Gastroesophageal sphincter (tissue), 3 donors: Measurements from ENCODE around the gene RIMBP2.

ENCODE experiments used
- EP300 ChIP-seq: sonication (generic); formaldehyde crosslinking; IDR thresholded peaks from one replicate; pipeline ENCODE4 v1.6.1; 2017; ENCODE audit warnings: antibody characterized with exemption, mild to moderate bottlenecking
- POLR2A ChIP-seq, 2 donors: fragments of 450-650 bp; IDR thresholded peaks; one replicate each; pipeline ENCODE4 v1.6.1; 2017; ENCODE audit warnings: antibody characterized with exemption in 2 of 2, mild to moderate bottlenecking in 2 of 2, moderate library complexity in 1 of 2
- POLR2AphosphoS5 ChIP-seq: sonication (generic); formaldehyde crosslinking; IDR thresholded peaks from one replicate; pipeline ENCODE4 v1.6.1; 2017; ENCODE audit warnings: antibody characterized with exemption
- TF ChIP-seq, protein P1 (sequence below), 4 experiments: fragments of 200-600 bp in 2 of 4; fragments of 450-650 bp in 2 of 4; sonication (generic) in 1 of 4; IDR thresholded peaks; one replicate each; pipeline ENCODE4 v1.5.1; 2017 to 2019; ENCODE audit warnings: antibody characterized with exemption in 4 of 4, mild to moderate bottlenecking in 2 of 4, moderate library complexity in 2 of 4

- TF ChIP-seq, protein P1, sequence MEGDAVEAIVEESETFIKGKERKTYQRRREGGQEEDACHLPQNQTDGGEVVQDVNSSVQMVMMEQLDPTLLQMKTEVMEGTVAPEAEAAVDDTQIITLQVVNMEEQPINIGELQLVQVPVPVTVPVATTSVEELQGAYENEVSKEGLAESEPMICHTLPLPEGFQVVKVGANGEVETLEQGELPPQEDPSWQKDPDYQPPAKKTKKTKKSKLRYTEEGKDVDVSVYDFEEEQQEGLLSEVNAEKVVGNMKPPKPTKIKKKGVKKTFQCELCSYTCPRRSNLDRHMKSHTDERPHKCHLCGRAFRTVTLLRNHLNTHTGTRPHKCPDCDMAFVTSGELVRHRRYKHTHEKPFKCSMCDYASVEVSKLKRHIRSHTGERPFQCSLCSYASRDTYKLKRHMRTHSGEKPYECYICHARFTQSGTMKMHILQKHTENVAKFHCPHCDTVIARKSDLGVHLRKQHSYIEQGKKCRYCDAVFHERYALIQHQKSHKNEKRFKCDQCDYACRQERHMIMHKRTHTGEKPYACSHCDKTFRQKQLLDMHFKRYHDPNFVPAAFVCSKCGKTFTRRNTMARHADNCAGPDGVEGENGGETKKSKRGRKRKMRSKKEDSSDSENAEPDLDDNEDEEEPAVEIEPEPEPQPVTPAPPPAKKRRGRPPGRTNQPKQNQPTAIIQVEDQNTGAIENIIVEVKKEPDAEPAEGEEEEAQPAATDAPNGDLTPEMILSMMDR (IDR thresholded peaks at IDR 0.05) = no peak
- TF ChIP-seq POLR2A (IDR thresholded peaks at IDR 0.05) (no peak), POLR2AphosphoS5 (no peak), EP300 (no peak)
These were observed 83.5 kb downstream of the RIMBP2 start for GRCh38 chr12:130632642-130633041.
